HepG2 (cell line): Measurements from ENCODE around the gene MAGI1. TPM values are rescaled to one million over a fixed set of nuclear protein-coding genes. Genes with fewer than 3 reads are reported as not detected.

ENCODE experiments used
- ATM ChIP-seq: fragments of 450-650 bp; IDR thresholded peaks from 2 replicates; pipeline ENCODE4 v1.7.1; 2017; ENCODE audit warnings: mild to moderate bottlenecking, borderline replicate concordance
- HDAC2 ChIP-seq: sonication (generic); formaldehyde crosslinking; IDR thresholded peaks from 2 replicates; pipeline ENCODE4 v1.4.0; 2020; ENCODE audit warnings: missing genetic modification reagents
- HNF1A ChIP-seq, 2 experiments: sonication (generic) in 1 of 2; formaldehyde crosslinking in 1 of 2; IDR thresholded peaks; 2 replicates each; pipeline versions ENCODE4 v1.4.0 to v1.6.1; 2016 to 2020; ENCODE audit warnings: borderline replicate concordance in 1 of 2, low read depth in 1 of 2, mild to moderate bottlenecking in 1 of 2, missing genetic modification reagents in 1 of 2
- RBAK ChIP-seq: sonication (generic); formaldehyde crosslinking; IDR thresholded peaks from 2 replicates; pipeline ENCODE4 v1.5.1; 2020; ENCODE audit warnings: mild to moderate bottlenecking, missing genetic modification reagents
- SIX4 ChIP-seq: sonication (generic); formaldehyde crosslinking; IDR thresholded peaks from 2 replicates; pipeline ENCODE4 v1.4.0; 2020; ENCODE audit warnings: missing genetic modification reagents
- SP2 ChIP-seq: sonication (generic); formaldehyde crosslinking; IDR thresholded peaks from 2 replicates; pipeline ENCODE4 v1.5.1; 2020; ENCODE audit warnings: mild to moderate bottlenecking, missing genetic modification reagents
- TARDBP ChIP-seq: sonication (generic); formaldehyde crosslinking; IDR thresholded peaks from 2 replicates; pipeline ENCODE4 v1.8.0; 2022; ENCODE audit warnings: mild to moderate bottlenecking, missing genetic modification reagents
- TBL1XR1 ChIP-seq: fragments of 150-350 bp; IDR thresholded peaks from 2 replicates; pipeline ENCODE4 v1.6.1; 2014; ENCODE audit warnings: borderline replicate concordance, low read length; ENCODE audit not compliant: partially characterized antibody
- TFE3 ChIP-seq: IDR thresholded peaks from 2 replicates; pipeline ENCODE4 v1.6.1; 2016
- XBP1 ChIP-seq: sonication (generic); formaldehyde crosslinking; IDR thresholded peaks from 2 replicates; pipeline ENCODE4 v1.5.0; 2020; ENCODE audit warnings: missing genetic modification reagents
- ZNF572 ChIP-seq: sonication (generic); formaldehyde crosslinking; IDR thresholded peaks from 2 replicates; pipeline ENCODE4 v1.5.1; 2020; ENCODE audit warnings: mild to moderate bottlenecking, missing genetic modification reagents
- ZNF597 ChIP-seq: sonication (generic); formaldehyde crosslinking; IDR thresholded peaks from 2 replicates; pipeline ENCODE4 v1.5.0; 2020; ENCODE audit warnings: missing genetic modification reagents
- ZNF607 ChIP-seq: sonication (generic); formaldehyde crosslinking; IDR thresholded peaks from 2 replicates; pipeline ENCODE4 v1.5.1; 2020; ENCODE audit warnings: missing genetic modification reagents, mild to moderate bottlenecking, borderline replicate concordance
- ZNF841 ChIP-seq: sonication (generic); formaldehyde crosslinking; IDR thresholded peaks from 2 replicates; pipeline ENCODE4 v1.8.1; 2023; ENCODE audit warnings: missing genetic modification reagents, borderline replicate concordance
- ZNF891 ChIP-seq: sonication (generic); formaldehyde crosslinking; IDR thresholded peaks from 2 replicates; pipeline ENCODE4 v1.5.0; 2020; ENCODE audit warnings: mild to moderate bottlenecking, missing genetic modification reagents
- polyA plus RNA-seq, 8 experiments: library from polyadenylated mRNA; depleted of rRNA in 3 of 8; stranded (reverse) in 7 of 8; unstranded in 1 of 8; fragments of >200 nt; fragmentation: Illumina TruSeq in 4 of 8; extraction: Trizol in 4 of 8; gene quantifications; 2 replicates each; pipeline versions ENCODE4 v1.2.1 to v1.2.3, GENCODE V29; 2011 to 2016; ENCODE audit warnings: low read depth in 4 of 8, missing spikeins in 1 of 8, mixed read lengths in 1 of 8; ENCODE audit not compliant: insufficient read depth in 1 of 8
- total RNA-seq, 5 experiments: library from RNA; depleted of rRNA; stranded (reverse); fragments of >200 nt; fragmentation: Illumina TruSeq; extraction: Trizol; gene quantifications; 2 replicates each; pipeline ENCODE4 v1.2.3, GENCODE V29; 2016; ENCODE audit warnings: low read depth in 1 of 5

Gene MAGI1
- total and polyA plus RNA-seq, 2 of the 13 experiments (the other 11 are each of a cell fraction or from before 2014, with no cell fraction given), result 22.2 to 26.0 TPM

GRCh38 chr3:65856907-65857306 lies 181.8 kb downstream of the MAGI1 start (continued):
- TF ChIP-seq ZNF597 (CRISPR knock-in tag) (no peak), TFE3 (CRISPR knock-in tag) (no peak), ATM (no peak), ZNF841 (CRISPR knock-in tag) (no peak), ZNF891 (no peak), XBP1 (CRISPR knock-in tag) (no peak), SP2 (CRISPR knock-in tag) (no peak), ZNF572 (CRISPR knock-in tag) (no peak), ZNF607 (CRISPR knock-in tag) (no peak), HNF1A (IDR thresholded peaks at IDR 0.05; ENCODE audit: low read depth) (no peak), HNF1A (CRISPR knock-in tag; IDR thresholded peaks at IDR 0.05; ENCODE audit: borderline replicate concordance) (no peak), TBL1XR1 (no peak), TARDBP (CRISPR knock-in tag) (peak; percentile 60; the same call in 1 of the 2 replicates), RBAK (no peak), SIX4 (no peak), HDAC2 (CRISPR knock-in tag) (no peak)
